Measurements from ENCODE around the gene NFKBIE. TPM values are rescaled to one million over a fixed set of nuclear protein-coding genes. Genes with fewer than 3 reads are reported as not detected.

The NFKBIE gene
- total RNA-seq, 1 experiment from 2014 or later: 24.9 TPM

DNA sequence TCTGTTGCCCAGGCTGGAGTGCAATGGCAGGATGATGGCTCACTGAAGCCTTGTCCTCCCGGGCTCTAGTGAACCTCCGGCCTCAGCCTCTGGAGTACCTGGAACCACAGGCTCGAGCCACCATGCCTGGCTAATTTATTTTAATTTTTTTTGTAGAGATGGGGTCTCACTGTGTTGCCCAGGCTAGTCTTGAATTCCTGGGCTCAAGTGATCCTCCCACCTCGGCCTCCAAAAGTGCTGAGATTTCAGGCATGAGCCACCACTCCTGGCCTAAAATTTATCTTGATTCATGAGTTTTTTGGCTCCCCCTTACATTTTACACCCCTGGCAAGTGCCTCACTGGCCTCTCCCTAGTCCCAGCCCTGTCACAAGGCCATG, 44.4 kb downstream of the NFKBIE start:
- ChIA-PET POLR2A (no interaction called here), CTCF (interaction anchor here (1.0 kb wide), 2 partner anchors 14 to 34 kb away, joined by 3 to 4 read pairs; no protein-coding TSS in a partner anchor)
- in situ Hi-C loops (cut with HindIII; ENCODE audit: low pct_unique_long_range_greater_than_20kb, low sequenced_read_pairs) (no loop called here), intact Hi-C loops (cut with micrococcal nuclease; ENCODE audit: unreplicated experiment) (loop anchor here (5.0 kb wide), 1 partner anchor 44 kb away; no protein-coding TSS in a partner anchor)
- BruUV-seq (replicated peaks): no TSS peak
- ATAC-seq (no peak), DNase-seq (ENCODE audit: low read depth, low spot score) (no peak)
- H3K36me3 ChIP-seq (ENCODE audit: control insufficient read depth, insufficient read depth, low read length): no peaks in the 10 kb centered on the region
- no peak for TF ChIP-seq TCF7L2 (IDR thresholded peaks at IDR 0.05; ENCODE audit: low read depth, low read length)
- TF ChIP-seq, protein P1, sequence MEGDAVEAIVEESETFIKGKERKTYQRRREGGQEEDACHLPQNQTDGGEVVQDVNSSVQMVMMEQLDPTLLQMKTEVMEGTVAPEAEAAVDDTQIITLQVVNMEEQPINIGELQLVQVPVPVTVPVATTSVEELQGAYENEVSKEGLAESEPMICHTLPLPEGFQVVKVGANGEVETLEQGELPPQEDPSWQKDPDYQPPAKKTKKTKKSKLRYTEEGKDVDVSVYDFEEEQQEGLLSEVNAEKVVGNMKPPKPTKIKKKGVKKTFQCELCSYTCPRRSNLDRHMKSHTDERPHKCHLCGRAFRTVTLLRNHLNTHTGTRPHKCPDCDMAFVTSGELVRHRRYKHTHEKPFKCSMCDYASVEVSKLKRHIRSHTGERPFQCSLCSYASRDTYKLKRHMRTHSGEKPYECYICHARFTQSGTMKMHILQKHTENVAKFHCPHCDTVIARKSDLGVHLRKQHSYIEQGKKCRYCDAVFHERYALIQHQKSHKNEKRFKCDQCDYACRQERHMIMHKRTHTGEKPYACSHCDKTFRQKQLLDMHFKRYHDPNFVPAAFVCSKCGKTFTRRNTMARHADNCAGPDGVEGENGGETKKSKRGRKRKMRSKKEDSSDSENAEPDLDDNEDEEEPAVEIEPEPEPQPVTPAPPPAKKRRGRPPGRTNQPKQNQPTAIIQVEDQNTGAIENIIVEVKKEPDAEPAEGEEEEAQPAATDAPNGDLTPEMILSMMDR (IDR thresholded peaks at IDR 0.05): no peak
- TF ChIP-seq POLR2AphosphoS5 (IDR thresholded peaks at IDR 0.05; ENCODE audit: low read depth, low read length): no peak
- no peak for TF ChIP-seq SIN3A (IDR thresholded peaks at IDR 0.05; ENCODE audit: borderline replicate concordance, insufficient read depth, low read depth, low read length)
- TF ChIP-seq, protein P2, sequence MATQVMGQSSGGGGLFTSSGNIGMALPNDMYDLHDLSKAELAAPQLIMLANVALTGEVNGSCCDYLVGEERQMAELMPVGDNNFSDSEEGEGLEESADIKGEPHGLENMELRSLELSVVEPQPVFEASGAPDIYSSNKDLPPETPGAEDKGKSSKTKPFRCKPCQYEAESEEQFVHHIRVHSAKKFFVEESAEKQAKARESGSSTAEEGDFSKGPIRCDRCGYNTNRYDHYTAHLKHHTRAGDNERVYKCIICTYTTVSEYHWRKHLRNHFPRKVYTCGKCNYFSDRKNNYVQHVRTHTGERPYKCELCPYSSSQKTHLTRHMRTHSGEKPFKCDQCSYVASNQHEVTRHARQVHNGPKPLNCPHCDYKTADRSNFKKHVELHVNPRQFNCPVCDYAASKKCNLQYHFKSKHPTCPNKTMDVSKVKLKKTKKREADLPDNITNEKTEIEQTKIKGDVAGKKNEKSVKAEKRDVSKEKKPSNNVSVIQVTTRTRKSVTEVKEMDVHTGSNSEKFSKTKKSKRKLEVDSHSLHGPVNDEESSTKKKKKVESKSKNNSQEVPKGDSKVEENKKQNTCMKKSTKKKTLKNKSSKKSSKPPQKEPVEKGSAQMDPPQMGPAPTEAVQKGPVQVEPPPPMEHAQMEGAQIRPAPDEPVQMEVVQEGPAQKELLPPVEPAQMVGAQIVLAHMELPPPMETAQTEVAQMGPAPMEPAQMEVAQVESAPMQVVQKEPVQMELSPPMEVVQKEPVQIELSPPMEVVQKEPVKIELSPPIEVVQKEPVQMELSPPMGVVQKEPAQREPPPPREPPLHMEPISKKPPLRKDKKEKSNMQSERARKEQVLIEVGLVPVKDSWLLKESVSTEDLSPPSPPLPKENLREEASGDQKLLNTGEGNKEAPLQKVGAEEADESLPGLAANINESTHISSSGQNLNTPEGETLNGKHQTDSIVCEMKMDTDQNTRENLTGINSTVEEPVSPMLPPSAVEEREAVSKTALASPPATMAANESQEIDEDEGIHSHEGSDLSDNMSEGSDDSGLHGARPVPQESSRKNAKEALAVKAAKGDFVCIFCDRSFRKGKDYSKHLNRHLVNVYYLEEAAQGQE (IDR thresholded peaks at IDR 0.05; ENCODE audit: insufficient read depth in 1 of 2, low read depth in 2 of 2, low read length in 1 of 2): no peak
- H3K27me3 ChIP-seq (ENCODE audit: control insufficient read depth, insufficient read depth, low read length): no peaks in the 10 kb centered on the region
- H3K27ac ChIP-seq (ENCODE audit: low read length): peak overlapping the region; percentile 78
- H3K4me1 ChIP-seq (ENCODE audit: control insufficient read depth, insufficient read depth, low read length): peaks cover 61% of the 10 kb centered on the region
- H3K9me3 ChIP-seq (ENCODE audit: control insufficient read depth, insufficient read depth, low read depth, low read length): no peaks in the 10 kb centered on the region
- peak overlapping the region in 1 of 2 experiments; percentile 83; a peak in 2 of 4 replicates for H3K4me3 ChIP-seq (ENCODE audit: low read depth in 2 of 2, low read length in 2 of 2)

DNA sequence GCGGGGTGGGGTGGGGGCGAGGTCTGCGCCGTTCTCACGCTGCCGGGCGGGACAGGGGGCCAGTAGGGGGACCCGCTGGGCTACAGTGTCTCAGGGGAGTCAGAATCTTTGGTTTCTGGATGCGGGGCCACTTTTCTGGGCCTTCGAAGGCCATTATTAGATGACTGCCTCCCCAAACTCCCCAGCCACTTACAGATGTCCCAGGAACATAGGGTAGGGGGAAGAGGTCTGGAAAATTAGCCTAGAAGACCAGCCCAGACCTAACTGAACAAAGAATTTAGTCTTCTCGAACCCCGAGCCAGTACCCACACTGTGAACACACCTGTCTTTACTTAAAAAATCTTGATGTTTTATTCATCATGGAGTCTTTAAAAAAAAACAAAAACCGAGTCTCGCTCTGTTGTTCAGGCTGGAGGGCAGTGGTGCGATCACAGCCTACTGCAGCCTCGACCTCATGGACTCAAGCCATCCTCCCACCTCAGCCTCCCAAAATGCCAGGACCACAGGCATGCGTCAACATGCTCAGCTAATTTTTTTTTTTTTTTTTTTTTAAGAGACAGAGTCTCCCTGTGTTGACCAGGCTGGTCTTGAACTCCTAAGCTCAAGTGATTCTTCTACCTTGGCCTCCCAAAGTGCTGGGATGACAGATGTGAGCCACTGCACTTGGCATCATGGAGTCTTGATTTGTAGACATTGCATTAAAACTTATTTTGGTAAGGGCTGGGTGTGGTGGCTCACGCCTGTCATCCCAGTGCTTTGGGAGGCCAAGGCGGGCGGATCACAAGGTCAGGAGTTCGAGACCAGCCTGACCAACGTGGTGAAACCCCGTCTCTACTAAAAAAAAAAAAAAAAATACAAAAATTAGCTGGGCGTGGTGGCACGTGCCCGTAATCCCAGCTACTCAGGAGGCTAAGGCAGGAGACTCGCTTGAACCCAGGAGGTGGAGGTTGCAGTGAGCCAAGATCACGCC, 45.3 kb downstream of the NFKBIE start:
- intact Hi-C loops (cut with micrococcal nuclease; ENCODE audit: unreplicated experiment): loop anchor here (5.0 kb wide), 1 partner anchor 43 kb away; no protein-coding TSS in a partner anchor
- Histone ChIP-seq H3K36me3 (ENCODE audit: control insufficient read depth, insufficient read depth, low read length) (no peaks in the 10 kb centered on the region), H3K9me3 (ENCODE audit: control insufficient read depth, insufficient read depth, low read depth, low read length) (no peaks in the 10 kb centered on the region), H3K27ac (ENCODE audit: low read length) (peak overlapping the region; percentile 78), H3K27me3 (ENCODE audit: control insufficient read depth, insufficient read depth, low read length) (no peaks in the 10 kb centered on the region), H3K4me1 (ENCODE audit: control insufficient read depth, insufficient read depth, low read length) (peaks cover 54% of the 10 kb centered on the region), H3K4me3 (ENCODE audit: low read depth in 2 of 2, low read length in 2 of 2) (peak overlapping the region; percentile 57)
- in situ Hi-C loops (cut with HindIII; ENCODE audit: low pct_unique_long_range_greater_than_20kb, low sequenced_read_pairs): no loop called here
- DNase-seq (ENCODE audit: low read depth, low spot score): no peak
- POLR2A ChIA-PET: interaction anchor here (0.6 to 0.8 kb wide), 3 partner anchors 37 to 1240 kb away, joined by 3 to 13 read pairs (median 7); no protein-coding TSS in a partner anchor
- BruUV-seq (replicated peaks): no TSS peak
- TF ChIP-seq, protein P1 (IDR thresholded peaks at IDR 0.05): no peak
- TF ChIP-seq TCF7L2 (IDR thresholded peaks at IDR 0.05; ENCODE audit: low read depth, low read length): no peak
- CTCF ChIA-PET: no interaction called here
- no peak for ATAC-seq

All from Panc1 (cell line).